ENCODE data around the gene MVK. TPM values are rescaled to one million over a fixed set of nuclear protein-coding genes. Genes with fewer than 3 reads are reported as not detected.

MVK gene
- total and polyA plus RNA-seq, 4 donors: 22.4 to 62.7 (median 37.2) TPM

DNA sequence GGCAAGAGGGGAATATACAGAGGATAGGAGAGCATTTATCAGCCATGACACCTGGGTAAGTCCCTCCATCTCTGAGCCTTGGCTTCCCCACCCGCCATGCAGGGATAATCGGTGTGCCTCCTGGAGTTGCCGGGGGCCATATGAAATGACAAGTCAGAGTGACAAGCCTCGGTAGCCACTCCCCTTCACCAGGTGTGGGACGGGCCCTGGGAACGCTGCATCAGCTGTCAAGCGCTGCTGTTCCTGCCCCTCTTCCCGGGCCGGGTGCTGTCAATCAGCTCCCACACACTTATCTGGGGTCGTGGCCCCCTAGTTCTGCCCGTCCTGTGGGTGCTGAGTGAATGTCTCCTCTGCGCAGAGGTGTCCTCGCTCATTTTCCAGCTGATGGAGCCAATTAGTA is 57.2 kb downstream of the MVK start:
- H3K4me1 ChIP-seq (ENCODE audit: control insufficient read depth in 5 of 5, insufficient read depth in 5 of 5, low read length in 5 of 5): peaks cover 0 to 2% (median 0%) of the 10 kb centered on the region in 5 donors
- no peak overlapping the region for H3K9ac ChIP-seq (ENCODE audit: insufficient read depth in 1 of 2, low read length in 2 of 2)
- 37 to 53% methylated on average over 13 of the region's 13 CpGs for WGBS, 2 donors
- ATAC-seq (ENCODE audit: insufficient read depth, low FRiP score) (no peak), DNase-seq (no peak)
- H3K4me3 ChIP-seq: no peak overlapping the region
- H3K36me3 ChIP-seq (ENCODE audit: control insufficient read depth in 4 of 4, insufficient read depth in 4 of 4, low read length in 4 of 4): no peaks in the 10 kb centered on the region
- H3K27me3 ChIP-seq (ENCODE audit: control insufficient read depth in 3 of 3, insufficient read depth in 3 of 3, low read length in 2 of 3): peaks cover 0 to 4% (median 0%) of the 10 kb centered on the region in 3 donors
- no peak overlapping the region for H3K27ac ChIP-seq (ENCODE audit: low read depth in 1 of 2, low read length in 1 of 2)
- TF ChIP-seq, protein P1, sequence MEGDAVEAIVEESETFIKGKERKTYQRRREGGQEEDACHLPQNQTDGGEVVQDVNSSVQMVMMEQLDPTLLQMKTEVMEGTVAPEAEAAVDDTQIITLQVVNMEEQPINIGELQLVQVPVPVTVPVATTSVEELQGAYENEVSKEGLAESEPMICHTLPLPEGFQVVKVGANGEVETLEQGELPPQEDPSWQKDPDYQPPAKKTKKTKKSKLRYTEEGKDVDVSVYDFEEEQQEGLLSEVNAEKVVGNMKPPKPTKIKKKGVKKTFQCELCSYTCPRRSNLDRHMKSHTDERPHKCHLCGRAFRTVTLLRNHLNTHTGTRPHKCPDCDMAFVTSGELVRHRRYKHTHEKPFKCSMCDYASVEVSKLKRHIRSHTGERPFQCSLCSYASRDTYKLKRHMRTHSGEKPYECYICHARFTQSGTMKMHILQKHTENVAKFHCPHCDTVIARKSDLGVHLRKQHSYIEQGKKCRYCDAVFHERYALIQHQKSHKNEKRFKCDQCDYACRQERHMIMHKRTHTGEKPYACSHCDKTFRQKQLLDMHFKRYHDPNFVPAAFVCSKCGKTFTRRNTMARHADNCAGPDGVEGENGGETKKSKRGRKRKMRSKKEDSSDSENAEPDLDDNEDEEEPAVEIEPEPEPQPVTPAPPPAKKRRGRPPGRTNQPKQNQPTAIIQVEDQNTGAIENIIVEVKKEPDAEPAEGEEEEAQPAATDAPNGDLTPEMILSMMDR (IDR thresholded peaks at IDR 0.05; ENCODE audit: control extremely low read depth, extremely low read depth): no peak
- H3K9me3 ChIP-seq (ENCODE audit: control insufficient read depth in 4 of 4, insufficient read depth in 3 of 4, low read length in 3 of 4): no peaks in the 10 kb centered on the region

DNA sequence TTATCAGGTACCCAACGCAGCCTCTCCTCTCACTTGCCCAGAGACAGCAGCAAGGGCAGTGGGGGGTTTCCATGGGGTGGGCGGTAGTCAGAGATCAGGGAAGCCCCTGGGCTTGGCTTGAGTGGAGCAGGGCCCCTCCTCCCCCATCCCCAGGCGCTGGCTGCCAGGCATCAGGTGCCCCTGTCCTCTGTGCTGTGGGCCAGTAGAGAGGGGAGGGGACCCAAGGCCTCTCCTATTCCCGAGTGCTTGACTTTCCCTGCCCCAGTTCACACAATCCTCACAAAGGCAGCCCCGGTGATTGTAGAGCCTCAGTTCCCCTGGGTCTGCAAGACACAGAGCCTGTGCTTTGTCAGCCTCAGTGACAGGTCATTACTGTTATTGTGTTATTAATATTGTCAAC is 57.7 kb downstream of the MVK start:
- no peak overlapping the region for H3K27ac ChIP-seq (ENCODE audit: low read depth in 1 of 2, low read length in 1 of 2)
- H3K27me3 ChIP-seq (ENCODE audit: control insufficient read depth in 3 of 3, insufficient read depth in 3 of 3, low read length in 2 of 3): peaks cover 0 to 4% (median 0%) of the 10 kb centered on the region in 3 donors
- TF ChIP-seq, protein P1 (IDR thresholded peaks at IDR 0.05; ENCODE audit: control extremely low read depth, extremely low read depth): no peak
- no peak for DNase-seq
- no peaks in the 10 kb centered on the region for H3K36me3 ChIP-seq (ENCODE audit: control insufficient read depth in 4 of 4, insufficient read depth in 4 of 4, low read length in 4 of 4)
- H3K4me3 ChIP-seq: no peak overlapping the region
- peaks cover 0 to 2% (median 0%) of the 10 kb centered on the region in 5 donors for H3K4me1 ChIP-seq (ENCODE audit: control insufficient read depth in 5 of 5, insufficient read depth in 5 of 5, low read length in 5 of 5)
- H3K9me3 ChIP-seq (ENCODE audit: control insufficient read depth in 4 of 4, insufficient read depth in 3 of 4, low read length in 3 of 4): peaks cover 0 to 3% (median 0%) of the 10 kb centered on the region in 4 donors
- no peak for ATAC-seq (ENCODE audit: insufficient read depth, low FRiP score)
- H3K9ac ChIP-seq (ENCODE audit: insufficient read depth in 1 of 2, low read length in 2 of 2): no peak overlapping the region
- WGBS, 2 donors: 43 to 75% methylated on average over 5 of the region's 5 CpGs

DNA sequence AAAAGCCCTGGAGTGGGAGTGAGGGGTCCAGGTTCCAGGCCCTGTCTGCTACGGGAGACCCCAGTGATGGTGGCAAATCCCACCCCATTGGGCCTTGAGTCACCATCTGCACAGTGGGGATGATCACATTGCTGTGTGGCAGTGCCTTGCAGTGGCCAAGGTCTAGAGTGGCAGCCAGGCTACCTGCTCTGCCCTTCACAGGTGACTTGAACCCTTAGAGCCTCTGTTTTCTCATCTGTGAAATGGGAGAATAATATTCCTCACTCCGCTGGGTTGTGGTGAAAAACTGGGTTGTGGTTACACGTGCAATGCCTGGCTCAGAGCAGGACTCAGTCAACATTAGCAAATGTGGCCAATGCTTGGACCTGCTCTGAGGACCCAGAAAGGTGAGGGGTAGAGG is 58.2 kb downstream of the MVK start:
- TF ChIP-seq, protein P1 (IDR thresholded peaks at IDR 0.05; ENCODE audit: control extremely low read depth, extremely low read depth): no peak
- Histone ChIP-seq H3K4me3 (no peak overlapping the region), H3K27ac (ENCODE audit: low read depth in 1 of 2, low read length in 1 of 2) (no peak overlapping the region), H3K36me3 (ENCODE audit: control insufficient read depth in 4 of 4, insufficient read depth in 4 of 4, low read length in 4 of 4) (no peaks in the 10 kb centered on the region), H3K27me3 (ENCODE audit: control insufficient read depth in 3 of 3, insufficient read depth in 3 of 3, low read length in 2 of 3) (peaks cover 0 to 4% (median 0%) of the 10 kb centered on the region in 3 donors), H3K9ac (ENCODE audit: insufficient read depth in 1 of 2, low read length in 2 of 2) (no peak overlapping the region), H3K9me3 (ENCODE audit: control insufficient read depth in 4 of 4, insufficient read depth in 3 of 4, low read length in 3 of 4) (peaks cover 0 to 3% (median 0%) of the 10 kb centered on the region in 4 donors), H3K4me1 (ENCODE audit: control insufficient read depth in 5 of 5, insufficient read depth in 5 of 5, low read length in 5 of 5) (peaks cover 0 to 2% (median 0%) of the 10 kb centered on the region in 5 donors)
- ATAC-seq (ENCODE audit: insufficient read depth, low FRiP score) (no peak), DNase-seq (no peak)
- WGBS, 2 donors: 86 to 98% methylated on average over 3 of the region's 3 CpGs

DNA sequence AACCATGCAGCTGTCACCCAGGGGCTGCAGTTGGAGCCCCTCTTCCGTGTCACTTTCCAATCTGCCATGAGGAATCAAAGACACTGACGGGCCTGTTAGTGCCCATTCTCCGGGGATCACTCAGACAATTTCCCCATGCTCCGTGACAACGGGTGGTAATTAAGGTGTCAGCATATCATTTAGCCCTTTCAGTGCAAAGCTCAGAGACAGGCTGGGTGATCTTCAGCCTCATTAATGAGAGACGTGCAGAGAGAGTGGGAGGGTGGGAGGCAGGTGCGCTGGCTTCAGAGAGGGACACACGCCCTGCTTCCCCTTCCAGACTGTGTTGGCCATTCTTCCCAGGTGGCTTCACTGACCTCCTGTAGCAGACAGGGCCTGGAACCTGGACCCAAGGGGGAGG is 58.7 kb downstream of the MVK start:
- Histone ChIP-seq H3K4me1 (ENCODE audit: control insufficient read depth in 5 of 5, insufficient read depth in 5 of 5, low read length in 5 of 5) (peaks cover 0 to 2% (median 0%) of the 10 kb centered on the region in 5 donors), H3K4me3 (no peak overlapping the region), H3K9ac (ENCODE audit: insufficient read depth in 1 of 2, low read length in 2 of 2) (no peak overlapping the region), H3K27ac (ENCODE audit: low read depth in 1 of 2, low read length in 1 of 2) (no peak overlapping the region), H3K27me3 (ENCODE audit: control insufficient read depth in 3 of 3, insufficient read depth in 3 of 3, low read length in 2 of 3) (peaks cover 0 to 4% (median 0%) of the 10 kb centered on the region in 3 donors), H3K9me3 (ENCODE audit: control insufficient read depth in 4 of 4, insufficient read depth in 3 of 4, low read length in 3 of 4) (peaks cover 0 to 3% (median 0%) of the 10 kb centered on the region in 4 donors), H3K36me3 (ENCODE audit: control insufficient read depth in 4 of 4, insufficient read depth in 4 of 4, low read length in 4 of 4) (no peaks in the 10 kb centered on the region)
- no peak for ATAC-seq (ENCODE audit: insufficient read depth, low FRiP score)
- no peak for DNase-seq
- TF ChIP-seq, protein P1 (IDR thresholded peaks at IDR 0.05; ENCODE audit: control extremely low read depth, extremely low read depth): no peak
- 78 to 81% methylated on average over 8 of the region's 8 CpGs for WGBS, 2 donors
